ENCODE measurements around the gene TFPI. TPM values are rescaled to one million over a fixed set of nuclear protein-coding genes. Genes with fewer than 3 reads are reported as not detected.
A peak's percentile ranks its signal among the peaks of the same experiment; 100 is the strongest.

TFPI gene
- total RNA-seq, 2 donors from 2014 or later, result 8.8 to 23.4 TPM

- no peak overlapping the region for H3K27ac ChIP-seq
- H3K9ac ChIP-seq (ENCODE audit: low read depth in 2 of 2, low read length in 2 of 2), result no peak overlapping the region
- no peak for TF ChIP-seq CTCF (IDR thresholded peaks at IDR 0.05)
- H3K4me1 ChIP-seq, result no peaks in the 10 kb centered on the region
- H3K36me3 ChIP-seq, result no peaks in the 10 kb centered on the region
- H3K4me3 ChIP-seq, result no peak overlapping the region
- no peak for DNase-seq
- H3K9me3 ChIP-seq, result no peaks in the 10 kb centered on the region
- intact Hi-C loops (cut with DNase I), result no loop called here
- H3K27me3 ChIP-seq, result no peaks in the 10 kb centered on the region
Observed at GRCh38 chr2:187586011-187586641, 31.9 kb upstream of the TFPI start.

- Histone ChIP-seq H3K9me3 (no peaks in the 10 kb centered on the region), H3K4me3 (no peak overlapping the region), H3K27me3 (no peaks in the 10 kb centered on the region), H3K9ac (ENCODE audit: low read depth in 2 of 2, low read length in 2 of 2) (no peak overlapping the region), H3K36me3 (no peaks in the 10 kb centered on the region), H3K4me1 (no peaks in the 10 kb centered on the region), H3K27ac (no peak overlapping the region)
- intact Hi-C loops (cut with DNase I), result loop anchor here (2.0 to 5.0 kb wide), 3 partner anchors 81 to 931 kb away; no protein-coding TSS in a partner anchor
- DNase-seq, result peak; percentile 28
- peak; percentile 49 for TF ChIP-seq CTCF (IDR thresholded peaks at IDR 0.05)
Observed at GRCh38 chr2:187581125-187581896, 27.1 kb upstream of the TFPI start.

GRCh38 chr2:187580462-187581124 lies 26.4 kb upstream of the TFPI start:
- Histone ChIP-seq H3K27ac (no peak overlapping the region), H3K9me3 (no peaks in the 10 kb centered on the region), H3K9ac (ENCODE audit: low read depth in 2 of 2, low read length in 2 of 2) (no peak overlapping the region), H3K27me3 (no peaks in the 10 kb centered on the region), H3K4me1 (no peaks in the 10 kb centered on the region), H3K36me3 (no peaks in the 10 kb centered on the region), H3K4me3 (no peak overlapping the region)
- no peak for TF ChIP-seq CTCF (IDR thresholded peaks at IDR 0.05)
- DNase-seq, result no peak
- intact Hi-C loops (cut with DNase I), result loop anchor here (2.0 to 5.0 kb wide), 3 partner anchors 80 to 932 kb away; no protein-coding TSS in a partner anchor

GRCh38 chr2:187577310-187577709 lies 23.1 kb upstream of the TFPI start:
- TF ChIP-seq CTCF (IDR thresholded peaks at IDR 0.05), result no peak
- no peaks in the 10 kb centered on the region for H3K9me3 ChIP-seq
- H3K27me3 ChIP-seq, result no peaks in the 10 kb centered on the region
- no peaks in the 10 kb centered on the region for H3K4me1 ChIP-seq
- H3K4me3 ChIP-seq, result no peak overlapping the region
- H3K9ac ChIP-seq (ENCODE audit: low read depth in 2 of 2, low read length in 2 of 2), result no peak overlapping the region
- DNase-seq, result no peak
- H3K27ac ChIP-seq, result no peak overlapping the region
- intact Hi-C loops (cut with DNase I), result no loop called here
- no peaks in the 10 kb centered on the region for H3K36me3 ChIP-seq

GRCh38 chr2:187576906-187577305 lies 22.7 kb upstream of the TFPI start:
- Histone ChIP-seq H3K27ac (no peak overlapping the region), H3K4me3 (no peak overlapping the region), H3K4me1 (no peaks in the 10 kb centered on the region), H3K27me3 (no peaks in the 10 kb centered on the region), H3K9ac (ENCODE audit: low read depth in 2 of 2, low read length in 2 of 2) (no peak overlapping the region), H3K9me3 (no peaks in the 10 kb centered on the region), H3K36me3 (no peaks in the 10 kb centered on the region)
- no peak for TF ChIP-seq CTCF (IDR thresholded peaks at IDR 0.05)
- intact Hi-C loops (cut with DNase I), result no loop called here
- DNase-seq, result no peak
